HepG2 (cell line): Measurements from ENCODE around the gene ZC3H8. TPM values are rescaled to one million over a fixed set of nuclear protein-coding genes. Genes with fewer than 3 reads are reported as not detected.
A peak's percentile ranks its signal among the peaks of the same experiment; 100 is the strongest.

Experiments used
- CHCHD3 ChIP-seq: sonication (generic); formaldehyde crosslinking; IDR thresholded peaks from 2 replicates; pipeline ENCODE4 v1.8.0; 2022; ENCODE audit warnings: mild to moderate bottlenecking, missing genetic modification reagents, moderate library complexity
- HNRNPL ChIP-seq: fragments of 200-400 bp; formaldehyde crosslinking; IDR thresholded peaks from 2 replicates; pipeline ENCODE4 v1.6.1; 2017; ENCODE audit warnings: mild to moderate bottlenecking, low read depth, low read length
- MBD4 ChIP-seq: IDR thresholded peaks from 2 replicates; pipeline ENCODE4 v1.6.1; 2012; ENCODE audit warnings: low read length, inconsistent platforms, borderline replicate concordance
- MEIS2 ChIP-seq: sonication (generic); formaldehyde crosslinking; IDR thresholded peaks from 2 replicates; pipeline ENCODE4 v1.9.0; 2021; ENCODE audit warnings: mild to moderate bottlenecking, missing genetic modification reagents
- PAWR ChIP-seq: sonication (generic); formaldehyde crosslinking; IDR thresholded peaks from 2 replicates; pipeline ENCODE4 v1.4.0; 2020; ENCODE audit warnings: missing genetic modification reagents, mild to moderate bottlenecking, borderline replicate concordance
- RFX5 ChIP-seq: IDR thresholded peaks from 2 replicates; pipeline ENCODE4 v1.6.1; 2011; ENCODE audit warnings: low read depth, low read length, improper control_type of control experiment
- ZBTB33 ChIP-seq: sonication (generic); formaldehyde crosslinking; IDR thresholded peaks from 2 replicates; pipeline ENCODE4 v1.4.0; 2020; ENCODE audit warnings: missing genetic modification reagents
- ZBTB8A ChIP-seq: sonication (generic); formaldehyde crosslinking; IDR thresholded peaks from 2 replicates; pipeline ENCODE4 v1.4.0; 2020; ENCODE audit warnings: mild to moderate bottlenecking, low read depth, missing genetic modification reagents, borderline replicate concordance
- ZNF329 ChIP-seq: sonication (generic); formaldehyde crosslinking; IDR thresholded peaks from 2 replicates; pipeline ENCODE4 v1.9.0; 2021; ENCODE audit warnings: low read depth, mild to moderate bottlenecking, missing genetic modification reagents
- ZNF788 ChIP-seq: sonication (generic); formaldehyde crosslinking; IDR thresholded peaks from 2 replicates; pipeline ENCODE4 v1.5.0; 2020; ENCODE audit warnings: mild to moderate bottlenecking, missing genetic modification reagents, borderline replicate concordance
- ZNF839 ChIP-seq: sonication (generic); formaldehyde crosslinking; IDR thresholded peaks from 2 replicates; pipeline ENCODE4 v1.4.0; 2020; ENCODE audit warnings: missing genetic modification reagents, mild to moderate bottlenecking, borderline replicate concordance
- polyA plus RNA-seq, 8 experiments: library from polyadenylated mRNA; depleted of rRNA in 3 of 8; stranded (reverse) in 7 of 8; unstranded in 1 of 8; fragments of >200 nt; fragmentation: Illumina TruSeq in 4 of 8; extraction: Trizol in 4 of 8; gene quantifications; 2 replicates each; pipeline versions ENCODE4 v1.2.1 to v1.2.3, GENCODE V29; 2011 to 2016; ENCODE audit warnings: low read depth in 4 of 8, missing spikeins in 1 of 8, mixed read lengths in 1 of 8; ENCODE audit not compliant: insufficient read depth in 1 of 8
- total RNA-seq, 5 experiments: library from RNA; depleted of rRNA; stranded (reverse); fragments of >200 nt; fragmentation: Illumina TruSeq; extraction: Trizol; gene quantifications; 2 replicates each; pipeline ENCODE4 v1.2.3, GENCODE V29; 2016; ENCODE audit warnings: low read depth in 1 of 5
- TF ChIP-seq, protein P1 (sequence below): sonication (generic); formaldehyde crosslinking; IDR thresholded peaks from 2 replicates; pipeline ENCODE4 v1.4.0; 2020; ENCODE audit warnings: missing genetic modification reagents
- TF ChIP-seq, protein P2 (sequence below): IDR thresholded peaks from 2 replicates; pipeline ENCODE4 v1.6.1; 2016; ENCODE audit warnings: missing biosample characterization, missing genetic modification reagents, low read depth
- TF ChIP-seq, protein P3 (sequence below): sonication (generic); formaldehyde crosslinking; IDR thresholded peaks from 2 replicates; pipeline ENCODE4 v1.4.0; 2020; ENCODE audit warnings: mild to moderate bottlenecking, missing genetic modification reagents
- TF ChIP-seq, protein P4 (sequence below): IDR thresholded peaks from 2 replicates; pipeline ENCODE4 v1.6.1; 2016; ENCODE audit warnings: low read depth, borderline replicate concordance

The ZC3H8 gene
- total and polyA plus RNA-seq, 2 of the 13 experiments (the other 11 are each of a cell fraction or from before 2014, with no cell fraction given): 4.5 to 17.0 TPM

GRCh38 chr2:112254466-112255240 lies at the start of gene ZC3H8 (continued):
- TF ChIP-seq, protein P1, sequence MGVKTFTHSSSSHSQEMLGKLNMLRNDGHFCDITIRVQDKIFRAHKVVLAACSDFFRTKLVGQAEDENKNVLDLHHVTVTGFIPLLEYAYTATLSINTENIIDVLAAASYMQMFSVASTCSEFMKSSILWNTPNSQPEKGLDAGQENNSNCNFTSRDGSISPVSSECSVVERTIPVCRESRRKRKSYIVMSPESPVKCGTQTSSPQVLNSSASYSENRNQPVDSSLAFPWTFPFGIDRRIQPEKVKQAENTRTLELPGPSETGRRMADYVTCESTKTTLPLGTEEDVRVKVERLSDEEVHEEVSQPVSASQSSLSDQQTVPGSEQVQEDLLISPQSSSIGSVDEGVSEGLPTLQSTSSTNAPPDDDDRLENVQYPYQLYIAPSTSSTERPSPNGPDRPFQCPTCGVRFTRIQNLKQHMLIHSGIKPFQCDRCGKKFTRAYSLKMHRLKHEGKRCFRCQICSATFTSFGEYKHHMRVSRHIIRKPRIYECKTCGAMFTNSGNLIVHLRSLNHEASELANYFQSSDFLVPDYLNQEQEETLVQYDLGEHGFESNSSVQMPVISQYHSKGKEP: no peak
- TF ChIP-seq HNRNPL: no peak
- peak; percentile 76 for TF ChIP-seq MEIS2 (CRISPR knock-in tag)
- TF ChIP-seq PAWR (CRISPR knock-in tag): peak; percentile 98; the same call in 1 of the 2 replicates
- peak; percentile 92; the same call in 1 of the 2 replicates for TF ChIP-seq ZNF839 (CRISPR knock-in tag)
- TF ChIP-seq, protein P2, sequence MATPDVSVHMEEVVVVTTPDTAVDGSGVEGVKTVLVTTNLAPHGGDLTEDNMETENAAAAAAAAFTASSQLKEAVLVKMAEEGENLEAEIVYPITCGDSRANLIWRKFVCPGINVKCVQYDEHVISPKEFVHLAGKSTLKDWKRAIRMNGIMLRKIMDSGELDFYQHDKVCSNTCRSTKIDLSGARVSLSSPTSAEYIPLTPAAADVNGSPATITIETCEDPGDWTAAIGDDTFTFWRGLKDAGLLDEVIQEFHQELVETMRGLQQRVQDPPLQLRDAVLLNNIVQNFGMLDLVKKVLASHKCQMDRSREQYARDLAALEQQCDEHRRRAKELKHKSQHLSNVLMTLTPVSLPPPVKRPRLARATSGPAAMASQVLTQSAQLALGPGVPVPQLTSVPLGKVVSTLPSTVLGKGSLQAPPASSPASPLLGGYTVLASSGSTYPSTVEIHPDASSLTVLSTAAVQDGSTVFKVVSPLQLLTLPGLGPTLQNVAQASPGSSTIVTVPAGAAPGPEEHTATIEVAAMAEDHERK (CRISPR knock-in tag): no peak
- TF ChIP-seq ZBTB8A (CRISPR knock-in tag): peak; percentile 84; the same call in 1 of the 2 replicates
- peak; percentile 71; the same call in 1 of the 2 replicates for TF ChIP-seq CHCHD3 (CRISPR knock-in tag)
- TF ChIP-seq, protein P3, sequence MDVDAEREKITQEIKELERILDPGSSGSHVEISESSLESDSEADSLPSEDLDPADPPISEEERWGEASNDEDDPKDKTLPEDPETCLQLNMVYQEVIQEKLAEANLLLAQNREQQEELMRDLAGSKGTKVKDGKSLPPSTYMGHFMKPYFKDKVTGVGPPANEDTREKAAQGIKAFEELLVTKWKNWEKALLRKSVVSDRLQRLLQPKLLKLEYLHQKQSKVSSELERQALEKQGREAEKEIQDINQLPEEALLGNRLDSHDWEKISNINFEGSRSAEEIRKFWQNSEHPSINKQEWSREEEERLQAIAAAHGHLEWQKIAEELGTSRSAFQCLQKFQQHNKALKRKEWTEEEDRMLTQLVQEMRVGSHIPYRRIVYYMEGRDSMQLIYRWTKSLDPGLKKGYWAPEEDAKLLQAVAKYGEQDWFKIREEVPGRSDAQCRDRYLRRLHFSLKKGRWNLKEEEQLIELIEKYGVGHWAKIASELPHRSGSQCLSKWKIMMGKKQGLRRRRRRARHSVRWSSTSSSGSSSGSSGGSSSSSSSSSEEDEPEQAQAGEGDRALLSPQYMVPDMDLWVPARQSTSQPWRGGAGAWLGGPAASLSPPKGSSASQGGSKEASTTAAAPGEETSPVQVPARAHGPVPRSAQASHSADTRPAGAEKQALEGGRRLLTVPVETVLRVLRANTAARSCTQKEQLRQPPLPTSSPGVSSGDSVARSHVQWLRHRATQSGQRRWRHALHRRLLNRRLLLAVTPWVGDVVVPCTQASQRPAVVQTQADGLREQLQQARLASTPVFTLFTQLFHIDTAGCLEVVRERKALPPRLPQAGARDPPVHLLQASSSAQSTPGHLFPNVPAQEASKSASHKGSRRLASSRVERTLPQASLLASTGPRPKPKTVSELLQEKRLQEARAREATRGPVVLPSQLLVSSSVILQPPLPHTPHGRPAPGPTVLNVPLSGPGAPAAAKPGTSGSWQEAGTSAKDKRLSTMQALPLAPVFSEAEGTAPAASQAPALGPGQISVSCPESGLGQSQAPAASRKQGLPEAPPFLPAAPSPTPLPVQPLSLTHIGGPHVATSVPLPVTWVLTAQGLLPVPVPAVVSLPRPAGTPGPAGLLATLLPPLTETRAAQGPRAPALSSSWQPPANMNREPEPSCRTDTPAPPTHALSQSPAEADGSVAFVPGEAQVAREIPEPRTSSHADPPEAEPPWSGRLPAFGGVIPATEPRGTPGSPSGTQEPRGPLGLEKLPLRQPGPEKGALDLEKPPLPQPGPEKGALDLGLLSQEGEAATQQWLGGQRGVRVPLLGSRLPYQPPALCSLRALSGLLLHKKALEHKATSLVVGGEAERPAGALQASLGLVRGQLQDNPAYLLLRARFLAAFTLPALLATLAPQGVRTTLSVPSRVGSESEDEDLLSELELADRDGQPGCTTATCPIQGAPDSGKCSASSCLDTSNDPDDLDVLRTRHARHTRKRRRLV (CRISPR knock-in tag): 0 out of 2 replicates have a peak, but pooled peaks have one; percentile 57
- TF ChIP-seq RFX5: no peak
- TF ChIP-seq ZNF329: 0 out of 2 replicates have a peak, but pooled peaks have one; percentile 73
- TF ChIP-seq, protein P4, sequence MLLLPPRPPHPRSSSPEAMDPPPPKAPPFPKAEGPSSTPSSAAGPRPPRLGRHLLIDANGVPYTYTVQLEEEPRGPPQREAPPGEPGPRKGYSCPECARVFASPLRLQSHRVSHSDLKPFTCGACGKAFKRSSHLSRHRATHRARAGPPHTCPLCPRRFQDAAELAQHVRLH: 0 out of 2 replicates have a peak, but pooled peaks have one; percentile 27
- TF ChIP-seq MBD4: no peak
- peak; percentile 55; the same call in 1 of the 2 replicates for TF ChIP-seq ZNF788 (CRISPR knock-in tag)
- TF ChIP-seq ZBTB33 (CRISPR knock-in tag): no peak
